ENCODE measurements around the gene SEMA3C.

The SEMA3C gene

DNA sequence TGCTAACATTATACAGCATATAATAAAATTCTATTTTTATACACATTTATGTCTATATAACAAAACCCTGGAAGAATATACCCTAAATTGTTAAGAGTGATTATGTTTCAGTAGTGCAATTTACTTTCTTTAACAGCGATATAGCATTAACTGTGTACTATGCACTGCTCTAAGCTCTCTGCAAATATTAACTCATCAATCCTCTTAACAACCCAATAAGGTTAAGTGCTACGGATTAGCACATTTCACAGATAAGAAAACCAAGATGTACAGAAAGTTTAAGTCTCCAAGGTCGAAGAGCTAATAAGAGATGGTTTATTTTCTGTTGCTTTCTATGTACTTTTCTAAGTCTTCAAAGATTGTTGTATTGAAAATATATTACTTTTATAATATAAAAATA, 95.8 kb downstream of the SEMA3C start:
- Histone ChIP-seq H3K4me3 (ENCODE audit: low read depth, low read length) (no peak overlapping the region), H3K27me3 (replicated peaks) (no peaks in the 10 kb centered on the region), H3K36me3 (replicated peaks) (no peaks in the 10 kb centered on the region), H3K27ac (no peak overlapping the region)
- TF ChIP-seq, protein P1, sequence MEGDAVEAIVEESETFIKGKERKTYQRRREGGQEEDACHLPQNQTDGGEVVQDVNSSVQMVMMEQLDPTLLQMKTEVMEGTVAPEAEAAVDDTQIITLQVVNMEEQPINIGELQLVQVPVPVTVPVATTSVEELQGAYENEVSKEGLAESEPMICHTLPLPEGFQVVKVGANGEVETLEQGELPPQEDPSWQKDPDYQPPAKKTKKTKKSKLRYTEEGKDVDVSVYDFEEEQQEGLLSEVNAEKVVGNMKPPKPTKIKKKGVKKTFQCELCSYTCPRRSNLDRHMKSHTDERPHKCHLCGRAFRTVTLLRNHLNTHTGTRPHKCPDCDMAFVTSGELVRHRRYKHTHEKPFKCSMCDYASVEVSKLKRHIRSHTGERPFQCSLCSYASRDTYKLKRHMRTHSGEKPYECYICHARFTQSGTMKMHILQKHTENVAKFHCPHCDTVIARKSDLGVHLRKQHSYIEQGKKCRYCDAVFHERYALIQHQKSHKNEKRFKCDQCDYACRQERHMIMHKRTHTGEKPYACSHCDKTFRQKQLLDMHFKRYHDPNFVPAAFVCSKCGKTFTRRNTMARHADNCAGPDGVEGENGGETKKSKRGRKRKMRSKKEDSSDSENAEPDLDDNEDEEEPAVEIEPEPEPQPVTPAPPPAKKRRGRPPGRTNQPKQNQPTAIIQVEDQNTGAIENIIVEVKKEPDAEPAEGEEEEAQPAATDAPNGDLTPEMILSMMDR (IDR thresholded peaks at IDR 0.05; ENCODE audit: low read depth, low read length, missing control alignments): no peak
- no peak for DNase-seq
- in situ Hi-C loops (cut with HindIII; ENCODE audit: low pct_ligation_motif_present, low sequenced_read_pairs): no loop called here

DNA sequence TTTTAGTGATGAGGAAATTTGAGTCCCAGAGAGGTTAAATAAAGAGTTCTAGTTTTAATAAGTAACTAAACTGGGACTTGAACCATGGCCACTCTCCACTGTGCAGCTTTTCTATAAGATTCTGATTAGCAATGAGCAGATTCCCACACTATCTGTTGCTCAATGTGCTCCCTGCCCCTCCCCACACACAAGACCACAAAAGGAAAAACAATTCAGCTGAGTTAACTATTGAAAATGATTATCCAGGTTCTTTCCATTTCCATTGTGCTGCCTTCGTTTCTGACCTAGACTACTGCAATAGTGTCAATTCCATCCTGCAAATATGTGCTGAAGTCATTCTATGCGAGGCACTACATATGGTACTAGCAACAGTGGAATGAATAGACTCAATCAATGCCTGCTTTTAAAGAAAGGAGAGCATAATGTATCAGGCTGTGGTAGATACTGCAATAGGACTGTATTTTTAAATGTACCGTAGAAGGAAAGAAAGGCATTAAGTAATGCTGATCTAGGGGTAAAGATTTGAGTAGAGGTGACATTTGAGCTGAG, 97.0 kb downstream of the SEMA3C start:
- H3K27ac ChIP-seq: no peak overlapping the region
- TF ChIP-seq, protein P1 (IDR thresholded peaks at IDR 0.05; ENCODE audit: low read depth, low read length, missing control alignments): no peak
- H3K27me3 ChIP-seq (replicated peaks): no peaks in the 10 kb centered on the region
- in situ Hi-C loops (cut with HindIII; ENCODE audit: low pct_ligation_motif_present, low sequenced_read_pairs): no loop called here
- no peaks in the 10 kb centered on the region for H3K36me3 ChIP-seq (replicated peaks)
- no peak overlapping the region for H3K4me3 ChIP-seq (ENCODE audit: low read depth, low read length)
- DNase-seq: no peak

DNA sequence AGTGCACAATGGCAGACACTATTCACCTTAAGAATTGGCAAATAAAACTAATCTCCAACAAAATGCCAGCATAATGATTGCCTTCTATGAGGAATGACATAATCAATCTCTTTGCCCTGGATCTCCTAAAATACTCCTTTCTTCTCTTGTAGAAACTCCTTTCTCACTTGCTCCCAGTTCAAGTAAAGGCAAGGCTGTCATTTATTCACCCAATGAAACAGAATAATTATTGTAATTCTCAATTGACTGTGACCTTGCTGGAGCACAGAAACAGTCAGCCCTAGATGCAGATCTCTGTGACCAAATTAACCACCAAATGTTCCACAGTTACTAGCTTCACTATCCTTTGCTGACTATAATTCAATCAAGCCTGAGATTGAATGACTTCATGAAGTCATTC, 99.3 kb downstream of the SEMA3C start:
- Histone ChIP-seq H3K4me3 (ENCODE audit: low read depth, low read length) (no peak overlapping the region), H3K27ac (no peak overlapping the region), H3K36me3 (replicated peaks) (no peaks in the 10 kb centered on the region), H3K27me3 (replicated peaks) (no peaks in the 10 kb centered on the region)
- DNase-seq: no peak
- in situ Hi-C loops (cut with HindIII; ENCODE audit: low pct_ligation_motif_present, low sequenced_read_pairs): no loop called here
- TF ChIP-seq, protein P1 (IDR thresholded peaks at IDR 0.05; ENCODE audit: low read depth, low read length, missing control alignments): no peak

DNA sequence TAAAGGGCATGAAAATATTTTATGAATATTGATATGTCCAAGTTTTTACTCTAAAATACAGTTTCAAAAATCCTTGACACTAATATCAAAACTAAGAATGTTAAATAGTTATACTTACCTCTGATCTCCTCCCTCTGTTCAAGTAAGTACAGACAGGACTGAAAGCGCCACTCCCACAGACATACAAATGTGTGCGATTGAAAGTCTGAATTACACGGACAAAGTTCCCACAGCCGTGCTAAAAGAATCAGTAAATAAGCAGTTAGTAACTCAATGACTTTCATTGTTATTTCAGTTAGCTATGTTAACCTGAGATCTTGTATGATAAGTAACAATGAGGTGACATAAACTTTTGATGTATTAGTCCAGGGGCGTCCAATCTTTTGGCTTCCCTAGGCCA, 100.7 kb downstream of the SEMA3C start:
- H3K27ac ChIP-seq: no peak overlapping the region
- in situ Hi-C loops (cut with HindIII; ENCODE audit: low pct_ligation_motif_present, low sequenced_read_pairs): no loop called here

DNA sequence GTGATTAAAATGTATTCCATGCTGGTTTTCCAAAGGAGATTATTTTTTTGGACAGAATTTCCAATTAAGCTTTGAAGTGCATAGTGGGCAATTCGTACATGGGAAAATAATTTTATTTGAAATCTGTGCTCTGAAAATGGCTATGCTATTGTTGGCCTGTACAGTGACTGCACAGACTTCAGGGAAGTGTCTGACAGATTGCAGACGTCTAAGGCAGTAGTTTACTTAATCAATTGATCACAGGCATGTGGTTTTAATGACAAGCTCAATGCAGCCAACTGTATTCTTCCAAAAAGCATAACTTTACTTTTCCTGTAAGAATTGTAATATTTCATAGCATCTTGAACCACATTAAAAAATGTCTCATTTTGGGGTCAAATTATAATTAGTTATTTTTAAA, 102.0 kb downstream of the SEMA3C start:
- in situ Hi-C loops (cut with HindIII; ENCODE audit: low pct_ligation_motif_present, low sequenced_read_pairs): no loop called here
- DNase-seq: no peak
- H3K36me3 ChIP-seq (replicated peaks): no peaks in the 10 kb centered on the region

More for the DNA sequence above, 100.7 kb downstream of the SEMA3C start:
- DNase-seq: no peak
- H3K4me3 ChIP-seq (ENCODE audit: low read depth, low read length): no peak overlapping the region
- H3K27me3 ChIP-seq (replicated peaks): no peaks in the 10 kb centered on the region
- TF ChIP-seq, protein P1 (IDR thresholded peaks at IDR 0.05; ENCODE audit: low read depth, low read length, missing control alignments): no peak
- no peaks in the 10 kb centered on the region for H3K36me3 ChIP-seq (replicated peaks)

More for the DNA sequence above, 102.0 kb downstream of the SEMA3C start:
- Histone ChIP-seq H3K27ac (no peak overlapping the region), H3K27me3 (replicated peaks) (no peaks in the 10 kb centered on the region), H3K4me3 (ENCODE audit: low read depth, low read length) (no peak overlapping the region)
- TF ChIP-seq, protein P1 (IDR thresholded peaks at IDR 0.05; ENCODE audit: low read depth, low read length, missing control alignments): no peak
